ENCODE measurements around the gene TIMM8B. TPM values are rescaled to one million over a fixed set of nuclear protein-coding genes. Genes with fewer than 3 reads are reported as not detected.

The TIMM8B gene
- total and polyA plus RNA-seq, 9 of the 15 experiments (the other 6 are each of a cell fraction or from before 2014, with no cell fraction given): 95.8 to 338 (median 145) TPM

DNA sequence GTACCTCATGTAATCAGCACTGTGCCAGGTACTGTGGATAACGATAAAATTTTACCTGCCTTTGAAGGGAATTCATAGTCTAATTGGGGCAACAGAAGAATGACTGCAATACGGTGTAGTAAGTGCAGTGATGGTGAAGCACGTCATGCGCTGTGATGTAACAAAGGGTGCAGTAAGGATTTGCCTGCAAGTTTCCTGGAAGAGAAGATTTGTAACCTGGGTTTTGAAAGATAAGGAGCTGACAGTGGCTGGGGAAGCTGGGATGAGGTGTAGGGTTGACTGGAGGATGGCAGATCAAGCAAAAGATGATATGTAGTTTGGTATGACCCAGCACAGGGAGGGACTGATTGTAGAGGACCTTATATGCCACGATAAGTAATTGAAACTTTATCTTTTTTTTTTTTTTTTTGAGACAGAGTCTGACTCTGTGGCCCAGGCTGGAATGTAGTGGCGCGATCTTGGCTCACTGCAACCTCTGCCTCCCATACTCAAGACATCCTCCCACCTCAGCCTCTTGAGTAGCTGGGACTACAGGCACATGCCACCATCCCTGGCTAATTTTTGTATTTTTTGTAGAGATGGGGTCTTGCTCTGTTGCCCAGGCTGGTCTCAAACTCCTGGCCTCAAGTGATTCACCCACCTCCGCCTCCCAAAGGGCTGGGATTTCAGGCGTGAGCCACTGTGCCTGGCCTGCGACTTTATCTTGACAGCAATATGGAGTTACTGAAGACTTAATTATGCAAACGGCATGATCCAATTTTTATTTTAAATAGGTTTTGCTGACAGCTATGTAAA, 11.4 kb upstream of the TIMM8B start (continued):
- TF ChIP-seq, protein P1, sequence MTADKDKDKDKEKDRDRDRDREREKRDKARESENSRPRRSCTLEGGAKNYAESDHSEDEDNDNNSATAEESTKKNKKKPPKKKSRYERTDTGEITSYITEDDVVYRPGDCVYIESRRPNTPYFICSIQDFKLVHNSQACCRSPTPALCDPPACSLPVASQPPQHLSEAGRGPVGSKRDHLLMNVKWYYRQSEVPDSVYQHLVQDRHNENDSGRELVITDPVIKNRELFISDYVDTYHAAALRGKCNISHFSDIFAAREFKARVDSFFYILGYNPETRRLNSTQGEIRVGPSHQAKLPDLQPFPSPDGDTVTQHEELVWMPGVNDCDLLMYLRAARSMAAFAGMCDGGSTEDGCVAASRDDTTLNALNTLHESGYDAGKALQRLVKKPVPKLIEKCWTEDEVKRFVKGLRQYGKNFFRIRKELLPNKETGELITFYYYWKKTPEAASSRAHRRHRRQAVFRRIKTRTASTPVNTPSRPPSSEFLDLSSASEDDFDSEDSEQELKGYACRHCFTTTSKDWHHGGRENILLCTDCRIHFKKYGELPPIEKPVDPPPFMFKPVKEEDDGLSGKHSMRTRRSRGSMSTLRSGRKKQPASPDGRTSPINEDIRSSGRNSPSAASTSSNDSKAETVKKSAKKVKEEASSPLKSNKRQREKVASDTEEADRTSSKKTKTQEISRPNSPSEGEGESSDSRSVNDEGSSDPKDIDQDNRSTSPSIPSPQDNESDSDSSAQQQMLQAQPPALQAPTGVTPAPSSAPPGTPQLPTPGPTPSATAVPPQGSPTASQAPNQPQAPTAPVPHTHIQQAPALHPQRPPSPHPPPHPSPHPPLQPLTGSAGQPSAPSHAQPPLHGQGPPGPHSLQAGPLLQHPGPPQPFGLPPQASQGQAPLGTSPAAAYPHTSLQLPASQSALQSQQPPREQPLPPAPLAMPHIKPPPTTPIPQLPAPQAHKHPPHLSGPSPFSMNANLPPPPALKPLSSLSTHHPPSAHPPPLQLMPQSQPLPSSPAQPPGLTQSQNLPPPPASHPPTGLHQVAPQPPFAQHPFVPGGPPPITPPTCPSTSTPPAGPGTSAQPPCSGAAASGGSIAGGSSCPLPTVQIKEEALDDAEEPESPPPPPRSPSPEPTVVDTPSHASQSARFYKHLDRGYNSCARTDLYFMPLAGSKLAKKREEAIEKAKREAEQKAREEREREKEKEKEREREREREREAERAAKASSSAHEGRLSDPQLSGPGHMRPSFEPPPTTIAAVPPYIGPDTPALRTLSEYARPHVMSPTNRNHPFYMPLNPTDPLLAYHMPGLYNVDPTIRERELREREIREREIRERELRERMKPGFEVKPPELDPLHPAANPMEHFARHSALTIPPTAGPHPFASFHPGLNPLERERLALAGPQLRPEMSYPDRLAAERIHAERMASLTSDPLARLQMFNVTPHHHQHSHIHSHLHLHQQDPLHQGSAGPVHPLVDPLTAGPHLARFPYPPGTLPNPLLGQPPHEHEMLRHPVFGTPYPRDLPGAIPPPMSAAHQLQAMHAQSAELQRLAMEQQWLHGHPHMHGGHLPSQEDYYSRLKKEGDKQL (CRISPR knock-in tag; IDR thresholded peaks at IDR 0.05; ENCODE audit: borderline replicate concordance): no peak
- TF ChIP-seq RFX5 (IDR thresholded peaks at IDR 0.05; ENCODE audit: low read depth, low read length) (no peak), POLR2AphosphoS5 (IDR thresholded peaks at IDR 0.05; ENCODE audit: control insufficient read depth, insufficient read depth, low read depth, low read length) (no peak), GABPB2 (CRISPR knock-in tag; conservative IDR thresholded peaks at IDR 0.05) (no peak), HDAC6 (IDR thresholded peaks at IDR 0.05; ENCODE audit: low read depth, low read length) (no peak), ZNF253 (CRISPR knock-in tag; conservative IDR thresholded peaks at IDR 0.05) (no peak), ZNF780A (CRISPR knock-in tag; IDR thresholded peaks at IDR 0.05) (no peak), ZSCAN32 (CRISPR knock-in tag; IDR thresholded peaks at IDR 0.05) (no peak), MEIS2 (IDR thresholded peaks at IDR 0.05; ENCODE audit: partially characterized antibody) (peak; percentile 91), DMBX1 (CRISPR knock-in tag; IDR thresholded peaks at IDR 0.05; ENCODE audit: borderline replicate concordance) (no peak), ASH1L (IDR thresholded peaks at IDR 0.05; ENCODE audit: borderline replicate concordance, low read depth, partially characterized antibody) (no peak), CHCHD3 (CRISPR knock-in tag; IDR thresholded peaks at IDR 0.05) (no peak), ZNF41 (CRISPR knock-in tag; conservative IDR thresholded peaks at IDR 0.05) (no peak), ZNF24 (IDR thresholded peaks at IDR 0.05) (0 out of 2 replicates have a peak, but pooled peaks have one; percentile 34), MCM2 (IDR thresholded peaks at IDR 0.05; ENCODE audit: low read depth) (no peak), EGR1 (conservative IDR thresholded peaks at IDR 0.05) (no peak), ZNF444 (CRISPR knock-in tag; IDR thresholded peaks at IDR 0.05) (no peak), SLC30A9 (CRISPR knock-in tag; IDR thresholded peaks at IDR 0.05) (no peak), STAT5A (IDR thresholded peaks at IDR 0.05; ENCODE audit: borderline replicate concordance, low read length) (peak; percentile 84)
- TF ChIP-seq, protein P2, sequence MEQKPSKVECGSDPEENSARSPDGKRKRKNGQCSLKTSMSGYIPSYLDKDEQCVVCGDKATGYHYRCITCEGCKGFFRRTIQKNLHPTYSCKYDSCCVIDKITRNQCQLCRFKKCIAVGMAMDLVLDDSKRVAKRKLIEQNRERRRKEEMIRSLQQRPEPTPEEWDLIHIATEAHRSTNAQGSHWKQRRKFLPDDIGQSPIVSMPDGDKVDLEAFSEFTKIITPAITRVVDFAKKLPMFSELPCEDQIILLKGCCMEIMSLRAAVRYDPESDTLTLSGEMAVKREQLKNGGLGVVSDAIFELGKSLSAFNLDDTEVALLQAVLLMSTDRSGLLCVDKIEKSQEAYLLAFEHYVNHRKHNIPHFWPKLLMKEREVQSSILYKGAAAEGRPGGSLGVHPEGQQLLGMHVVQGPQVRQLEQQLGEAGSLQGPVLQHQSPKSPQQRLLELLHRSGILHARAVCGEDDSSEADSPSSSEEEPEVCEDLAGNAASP (IDR thresholded peaks at IDR 0.05): no peak
- TF ChIP-seq, protein P3, sequence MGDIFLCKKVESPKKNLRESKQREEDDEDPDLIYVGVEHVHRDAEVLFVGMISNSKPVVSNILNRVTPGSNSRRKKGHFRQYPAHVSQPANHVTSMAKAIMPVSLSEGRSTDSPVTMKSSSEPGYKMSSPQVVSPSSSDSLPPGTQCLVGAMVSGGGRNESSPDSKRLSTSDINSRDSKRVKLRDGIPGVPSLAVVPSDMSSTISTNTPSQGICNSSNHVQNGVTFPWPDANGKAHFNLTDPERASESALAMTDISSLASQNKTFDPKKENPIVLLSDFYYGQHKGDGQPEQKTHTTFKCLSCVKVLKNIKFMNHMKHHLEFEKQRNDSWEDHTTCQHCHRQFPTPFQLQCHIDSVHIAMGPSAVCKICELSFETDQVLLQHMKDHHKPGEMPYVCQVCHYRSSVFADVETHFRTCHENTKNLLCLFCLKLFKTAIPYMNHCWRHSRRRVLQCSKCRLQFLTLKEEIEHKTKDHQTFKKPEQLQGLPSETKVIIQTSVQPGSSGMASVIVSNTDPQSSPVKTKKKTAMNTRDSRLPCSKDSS (IDR thresholded peaks at IDR 0.05; ENCODE audit: low read depth, partially characterized antibody): no peak
